Heart right ventricle (tissue), 16 donors: ENCODE results near the gene CNTN4. TPM values are rescaled to one million over a fixed set of nuclear protein-coding genes. Genes with fewer than 3 reads are reported as not detected.

Experiments
- ATAC-seq, 8 donors: fragments of 200-7000 bp; cut with Tn5 transposase; one replicate each; pipeline ENCODE4 v1.9.1; 2020; ENCODE audit warnings: mild to moderate bottlenecking in 8 of 8, moderate library complexity in 8 of 8, moderate number of reproducible peaks in 1 of 8
- DNase-seq, 2 donors: peaks; one replicate each; pipeline ENCODE4 v3.0.0-alpha.2; 2020
- H3K27ac ChIP-seq, 10 donors: fragments of 200-600 bp; sonication (generic) in 2 of 10; one replicate each; pipeline versions ENCODE4 v1.5.0 to v1.8.0; 2020 to 2022; ENCODE audit warnings: mild to moderate bottlenecking in 3 of 10
- H3K27me3 ChIP-seq, 7 donors: fragments of 200-600 bp; one replicate each; pipeline ENCODE4 v1.8.0; 2021 to 2022; ENCODE audit warnings: mild to moderate bottlenecking in 2 of 7
- H3K36me3 ChIP-seq, 9 donors: fragments of 200-600 bp; sonication (generic) in 1 of 9; one replicate each; pipeline versions ENCODE4 v1.5.0 to v1.8.0; 2020 to 2022; ENCODE audit warnings: mild to moderate bottlenecking in 2 of 9
- H3K4me1 ChIP-seq, 9 donors: fragments of 200-600 bp; sonication (generic) in 1 of 9; one replicate each; pipeline versions ENCODE4 v1.5.0 to v1.8.0; 2020 to 2022; ENCODE audit warnings: mild to moderate bottlenecking in 4 of 9
- H3K4me3 ChIP-seq, 10 donors: fragments of 200-600 bp; sonication (generic) in 2 of 10; one replicate each; pipeline versions ENCODE4 v1.5.0 to v1.8.0; 2020 to 2022; ENCODE audit warnings: mild to moderate bottlenecking in 7 of 10, moderate library complexity in 2 of 10
- H3K9me3 ChIP-seq, 11 donors: fragments of 200-600 bp in 10 of 11; sonication (generic) in 2 of 11; one replicate each; pipeline versions ENCODE4 v1.5.0 to v1.8.0; 2013 to 2022; ENCODE audit warnings: mild to moderate bottlenecking in 2 of 11, control low read depth in 1 of 11, moderate library complexity in 1 of 11
- WGBS, 2 donors: extraction: QIAGEN DNeasy Blood & Tissue Kit; methylation state at CpG; one replicate each; pipeline ENCODE4 v1.1.7; 2013; ENCODE audit warnings: inconsistent platforms in 1 of 2; 5-methylcytosine and 5-hydroxymethylcytosine counted together
- intact Hi-C, 10 donors: fragments of 100-400 bp; cut with DNase I; formaldehyde crosslinking; loops; one replicate each; pipeline versions ENCODE4 v1.11.1 to v1.14.2; 2022
- polyA plus RNA-seq, 2 donors: library from polyadenylated mRNA; stranded (reverse); fragments of 200-250 nt; gene quantifications; one replicate each; pipeline ENCODE4 v1.2.3, GENCODE V29; 2013
- total RNA-seq, 10 donors: library from RNA; stranded (reverse); fragmentation: NEBNext Ultra II Directional in 3 of 10; extraction: Animal tissue kit (Norgen Biotek cat#: 25700) in 3 of 10; gene quantifications; one replicate each; pipeline versions ENCODE4 v1.2.1 to v1.2.4, GENCODE V29; 2021 to 2023
- TF ChIP-seq, protein P1 (sequence below), 9 donors: fragments of 200-600 bp; sonication (generic) in 2 of 9; IDR thresholded peaks; one replicate each; pipeline versions ENCODE4 v1.5.0 to v1.8.0; 2021 to 2022; ENCODE audit warnings: antibody characterized with exemption in 9 of 9, mild to moderate bottlenecking in 5 of 9, moderate library complexity in 1 of 9
- donor health status: Arrhythmogenic right ventricular cardiomyopathy.
- donor health status: ischemic (EF 13 %, LVEDD 7.1; RV severe dilation, severe dysfunction).
- donor health status: healthy with polysubstance abuse.
- donor health status: DM: no; HTN: yes; CAD: no.
- donor health status: DM: no; HTN: no; CAD: no.
- donor health status: ischemic (EF 25% LVEDD 6.9; RV normal size, moderate dysfunction).
- donor health status: ischemic (EF 25% LVEDD 5.7; RV mildly dilated, moderate dysfunction).
- donor health status: healthy.
- donor health status: DM: yes; HTN: yes; CAD: no.
- donor health status: Ischemic cardiomyopathy.
- donor health status: ischemic (EF 35%, LVEDD 5.7; RV mildly dilated, moderate dysfunction).
- donor health status: nonischemic (EF 11% LVEDD 7.7; RV severe dilation, severe dysfunction).
- donor health status: DM: yes; HTN: yes; CAD: no.
- donor health status: PGD.
- donor health status: ischemic (EF 29% LVEDD 5.4; RV normal size, mild dysfunction).
- donor health status: nonischemic (EF 23%, LVEDD 6.1; RV moderate dilation, normal function).

The CNTN4 gene
- total and polyA plus RNA-seq, 12 donors = 0.48 to 4.7 (median 2.5) TPM

DNA sequence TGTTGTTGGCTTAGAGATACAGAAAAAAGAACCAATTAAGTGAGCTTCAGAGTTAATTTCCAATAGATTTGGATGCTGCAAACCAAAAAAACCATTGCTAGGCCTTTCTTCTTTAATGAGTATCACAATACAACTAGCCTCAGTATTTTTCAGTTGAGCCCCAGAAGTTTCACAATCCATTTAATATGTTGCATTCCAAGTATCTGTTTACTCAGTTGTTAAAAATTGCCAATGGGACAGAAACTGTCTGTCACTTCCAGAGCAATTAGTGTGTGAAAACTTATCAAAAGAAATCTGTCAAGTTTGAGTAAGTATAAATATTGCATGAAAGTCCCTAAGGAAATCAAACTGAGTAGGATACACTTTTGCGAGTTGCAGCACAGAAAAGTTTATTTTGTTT is 763.7 kb downstream of the CNTN4 start:
- ATAC-seq (no peak), DNase-seq (no peak)
- no peaks in the 10 kb centered on the region for H3K4me1 ChIP-seq
- H3K9me3 ChIP-seq = no peaks in the 10 kb centered on the region
- TF ChIP-seq, protein P1, sequence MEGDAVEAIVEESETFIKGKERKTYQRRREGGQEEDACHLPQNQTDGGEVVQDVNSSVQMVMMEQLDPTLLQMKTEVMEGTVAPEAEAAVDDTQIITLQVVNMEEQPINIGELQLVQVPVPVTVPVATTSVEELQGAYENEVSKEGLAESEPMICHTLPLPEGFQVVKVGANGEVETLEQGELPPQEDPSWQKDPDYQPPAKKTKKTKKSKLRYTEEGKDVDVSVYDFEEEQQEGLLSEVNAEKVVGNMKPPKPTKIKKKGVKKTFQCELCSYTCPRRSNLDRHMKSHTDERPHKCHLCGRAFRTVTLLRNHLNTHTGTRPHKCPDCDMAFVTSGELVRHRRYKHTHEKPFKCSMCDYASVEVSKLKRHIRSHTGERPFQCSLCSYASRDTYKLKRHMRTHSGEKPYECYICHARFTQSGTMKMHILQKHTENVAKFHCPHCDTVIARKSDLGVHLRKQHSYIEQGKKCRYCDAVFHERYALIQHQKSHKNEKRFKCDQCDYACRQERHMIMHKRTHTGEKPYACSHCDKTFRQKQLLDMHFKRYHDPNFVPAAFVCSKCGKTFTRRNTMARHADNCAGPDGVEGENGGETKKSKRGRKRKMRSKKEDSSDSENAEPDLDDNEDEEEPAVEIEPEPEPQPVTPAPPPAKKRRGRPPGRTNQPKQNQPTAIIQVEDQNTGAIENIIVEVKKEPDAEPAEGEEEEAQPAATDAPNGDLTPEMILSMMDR (IDR thresholded peaks at IDR 0.05) = no peak
- H3K27ac ChIP-seq = no peak overlapping the region
- H3K27me3 ChIP-seq = no peaks in the 10 kb centered on the region
- intact Hi-C loops = no loop called here
- no peaks in the 10 kb centered on the region for H3K36me3 ChIP-seq
- 76% methylated on average over 1 of the region's 1 CpG for WGBS, 2 donors
- no peak overlapping the region for H3K4me3 ChIP-seq

DNA sequence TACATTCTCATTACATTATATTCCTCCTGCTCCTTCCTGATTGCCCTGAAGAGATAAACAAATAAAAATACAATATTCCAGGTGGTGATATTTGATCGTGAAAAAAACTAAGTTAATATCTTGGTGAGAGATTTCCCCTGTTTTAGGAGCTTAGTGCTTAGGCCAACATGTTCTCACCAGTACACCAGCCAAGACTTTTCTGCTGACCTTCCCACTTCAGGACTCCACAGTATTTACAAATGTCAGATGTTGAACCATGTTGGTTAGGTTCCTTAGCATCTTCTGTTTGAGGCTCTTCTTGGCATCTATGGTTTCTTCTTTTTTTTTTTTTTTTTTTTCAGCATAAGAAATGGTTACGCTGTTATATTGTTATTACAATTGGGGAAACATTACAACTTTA is 764.5 kb downstream of the CNTN4 start:
- intact Hi-C loops = no loop called here
- Histone ChIP-seq H3K4me3 (no peak overlapping the region), H3K4me1 (no peaks in the 10 kb centered on the region), H3K27me3 (no peaks in the 10 kb centered on the region), H3K27ac (no peak overlapping the region), H3K9me3 (no peaks in the 10 kb centered on the region), H3K36me3 (no peaks in the 10 kb centered on the region)
- DNase-seq (no peak), ATAC-seq (no peak)
- WGBS, 2 donors = 60 to 89% methylated on average over 2 of the region's 2 CpGs
- TF ChIP-seq, protein P1 (IDR thresholded peaks at IDR 0.05) = no peak

- no peak overlapping the region for H3K4me3 ChIP-seq
- no peaks in the 10 kb centered on the region for H3K9me3 ChIP-seq
- DNase-seq (no peak), ATAC-seq (no peak)
- intact Hi-C loops = no loop called here
- no peaks in the 10 kb centered on the region for H3K36me3 ChIP-seq
- no peak overlapping the region for H3K27ac ChIP-seq
- TF ChIP-seq, protein P1 (IDR thresholded peaks at IDR 0.05) = no peak
- 34 to 43% methylated on average over 1 of the region's 1 CpG for WGBS, 2 donors
- H3K27me3 ChIP-seq = no peaks in the 10 kb centered on the region
- H3K4me1 ChIP-seq = no peaks in the 10 kb centered on the region
Measured at GRCh38 chr3:2869905-2870304, 771.2 kb downstream of the CNTN4 start.

DNA sequence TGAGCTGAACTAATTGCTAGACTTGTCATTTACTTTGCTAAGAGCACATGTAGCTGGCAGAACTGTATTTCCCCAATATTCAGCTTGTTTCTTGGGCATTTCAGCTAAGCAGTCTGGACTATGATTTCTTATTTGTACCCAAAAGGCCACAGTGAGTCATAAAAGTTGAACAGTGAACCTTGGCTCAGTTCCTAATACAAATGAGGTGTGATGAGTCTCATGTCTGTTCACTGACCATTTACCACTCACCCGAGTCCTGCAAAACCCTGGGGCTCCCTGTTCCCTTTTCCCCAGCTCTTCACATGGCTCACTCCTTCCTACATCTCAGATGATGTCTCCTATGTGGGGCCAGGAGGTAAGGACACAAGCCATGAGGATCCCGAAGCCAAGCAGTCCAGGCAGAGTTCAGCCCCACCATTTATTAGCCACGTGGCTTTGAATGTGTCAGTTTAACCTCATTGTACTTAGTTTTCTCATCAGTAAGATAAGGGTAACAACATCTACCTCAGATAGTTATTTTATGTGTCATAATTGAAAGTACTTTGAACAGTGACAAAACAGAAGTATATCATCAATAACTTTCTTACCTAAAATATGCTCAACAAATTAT is 772.2 kb downstream of the CNTN4 start:
- no peak for DNase-seq
- TF ChIP-seq, protein P1 (IDR thresholded peaks at IDR 0.05) = no peak
- Histone ChIP-seq H3K4me3 (no peak overlapping the region), H3K4me1 (no peaks in the 10 kb centered on the region), H3K9me3 (no peaks in the 10 kb centered on the region), H3K36me3 (no peaks in the 10 kb centered on the region), H3K27ac (no peak overlapping the region), H3K27me3 (no peaks in the 10 kb centered on the region)
- 47 to 53% methylated on average over 3 of the region's 3 CpGs for WGBS, 2 donors
- ATAC-seq = peak in 1 of 8 donors; percentile 29
- intact Hi-C loops = no loop called here
